SK-N-SH treated with all-trans-retinoic acid at 6 μM for 48 hours (cell line): ENCODE results near the gene KRTAP9-1.

Source experiments
- PPARA ChIP-seq: fragments of 250-450 bp; sonication (Bioruptor Pico); IDR thresholded peaks from 2 replicates; pipeline ENCODE4 v1.5.0; 2020; ENCODE audit warnings: mild to moderate bottlenecking, borderline replicate concordance
- TCF4 ChIP-seq: fragments of 250-450 bp; sonication (Bioruptor Pico); IDR thresholded peaks from 2 replicates; pipeline ENCODE4 v1.8.0; 2021; ENCODE audit warnings: mild to moderate bottlenecking, moderate library complexity, borderline replicate concordance
- ZFP3 ChIP-seq: fragments of 250-450 bp; sonication (Bioruptor Pico); IDR thresholded peaks from 2 replicates; pipeline ENCODE4 v1.5.0; 2020; ENCODE audit warnings: mild to moderate bottlenecking, moderate library complexity
- TF ChIP-seq, protein P1 (sequence below): fragments of 250-450 bp; sonication (Bioruptor Pico); IDR thresholded peaks from 2 replicates; pipeline ENCODE4 v1.5.1; 2021; ENCODE audit warnings: mild to moderate bottlenecking, moderate library complexity

DNA sequence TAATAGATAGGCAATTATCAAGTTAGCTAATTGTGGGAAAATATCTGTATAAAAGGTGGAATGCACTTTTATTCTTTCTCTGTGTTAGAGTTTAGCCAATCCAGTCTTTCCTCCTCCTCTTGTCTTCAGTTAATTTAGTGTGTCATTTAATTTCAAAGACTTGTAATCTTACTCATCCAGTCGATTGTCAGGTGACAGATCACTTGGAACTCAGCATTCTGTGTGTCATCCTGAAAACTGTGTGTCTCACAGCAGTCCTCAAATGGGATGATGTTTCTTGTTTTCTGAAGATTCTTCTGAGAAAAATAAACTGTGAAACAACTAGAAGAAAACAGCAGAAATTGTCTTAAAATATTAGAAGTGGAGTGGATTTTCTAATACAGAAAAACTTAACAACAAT, 4.7 kb upstream of the KRTAP9-1 start:
- no peak for TF ChIP-seq PPARA (CRISPR knock-in tag)
- TF ChIP-seq ZFP3 (CRISPR knock-in tag), result no peak
- TF ChIP-seq, protein P1, sequence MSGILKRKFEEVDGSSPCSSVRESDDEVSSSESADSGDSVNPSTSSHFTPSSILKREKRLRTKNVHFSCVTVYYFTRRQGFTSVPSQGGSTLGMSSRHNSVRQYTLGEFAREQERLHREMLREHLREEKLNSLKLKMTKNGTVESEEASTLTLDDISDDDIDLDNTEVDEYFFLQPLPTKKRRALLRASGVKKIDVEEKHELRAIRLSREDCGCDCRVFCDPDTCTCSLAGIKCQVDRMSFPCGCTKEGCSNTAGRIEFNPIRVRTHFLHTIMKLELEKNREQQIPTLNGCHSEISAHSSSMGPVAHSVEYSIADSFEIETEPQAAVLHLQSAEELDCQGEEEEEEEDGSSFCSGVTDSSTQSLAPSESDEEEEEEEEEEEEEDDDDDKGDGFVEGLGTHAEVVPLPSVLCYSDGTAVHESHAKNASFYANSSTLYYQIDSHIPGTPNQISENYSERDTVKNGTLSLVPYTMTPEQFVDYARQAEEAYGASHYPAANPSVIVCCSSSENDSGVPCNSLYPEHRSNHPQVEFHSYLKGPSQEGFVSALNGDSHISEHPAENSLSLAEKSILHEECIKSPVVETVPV (CRISPR knock-in tag), result no peak
- no peak for TF ChIP-seq TCF4 (CRISPR knock-in tag)
